Stimulated activated CD4-positive, alpha-beta T cell treated with anti-CD3 and anti-CD28 coated beads, Interleukin-15, amount 100 ng/mL, for 48 hours (primary cell): ENCODE measurements around the gene LIN7C.
"Not testable (repeated sequence)": the region's sequence is repeated elsewhere in the genome, so short reads cannot be mapped to it uniquely, and the experiment has no call there.

Source experiments
- DNase-seq, 2 donors: peaks; one replicate each; pipeline ENCODE4 v3.0.0-alpha.2; 2020; ENCODE audit warnings: low read depth in 2 of 2

Gene LIN7C, protein sequence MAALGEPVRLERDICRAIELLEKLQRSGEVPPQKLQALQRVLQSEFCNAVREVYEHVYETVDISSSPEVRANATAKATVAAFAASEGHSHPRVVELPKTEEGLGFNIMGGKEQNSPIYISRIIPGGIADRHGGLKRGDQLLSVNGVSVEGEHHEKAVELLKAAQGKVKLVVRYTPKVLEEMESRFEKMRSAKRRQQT

GRCh38 chr11:27506200-27507182 is at the start of gene LIN7C:
Gene LIN7C (minus strand): TSS chr11:27506769. CDS start chr11:27506752, 17 bp downstream.
- DNase-seq, result peak; percentile 93

- no peak for DNase-seq
Observed at GRCh38 chr11:27555264-27555663, 48.7 kb upstream of the LIN7C start.

GRCh38 chr11:27553186-27553585 is 46.6 kb upstream of the LIN7C start:
- no peak for DNase-seq

DNA sequence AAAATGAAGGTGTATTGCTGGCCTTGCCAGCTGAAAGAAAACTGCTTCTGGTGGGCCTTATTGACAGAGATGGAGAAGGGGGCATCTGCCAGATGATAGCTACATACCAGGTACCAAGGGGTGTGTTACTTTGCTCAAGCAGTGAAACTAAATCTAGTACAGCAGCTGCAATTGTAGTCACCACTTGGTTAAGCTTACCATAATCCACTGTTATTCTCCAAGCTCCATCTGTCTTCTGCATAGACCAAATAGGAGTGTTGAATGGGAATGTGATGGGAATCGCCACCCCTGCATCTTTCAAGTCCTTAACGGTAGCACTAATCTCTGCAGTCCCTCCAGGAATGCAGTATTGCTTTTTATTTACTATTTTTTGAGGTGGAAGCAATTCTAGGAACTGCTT is 45.8 kb upstream of the LIN7C start:
- DNase-seq, result no peak

DNA sequence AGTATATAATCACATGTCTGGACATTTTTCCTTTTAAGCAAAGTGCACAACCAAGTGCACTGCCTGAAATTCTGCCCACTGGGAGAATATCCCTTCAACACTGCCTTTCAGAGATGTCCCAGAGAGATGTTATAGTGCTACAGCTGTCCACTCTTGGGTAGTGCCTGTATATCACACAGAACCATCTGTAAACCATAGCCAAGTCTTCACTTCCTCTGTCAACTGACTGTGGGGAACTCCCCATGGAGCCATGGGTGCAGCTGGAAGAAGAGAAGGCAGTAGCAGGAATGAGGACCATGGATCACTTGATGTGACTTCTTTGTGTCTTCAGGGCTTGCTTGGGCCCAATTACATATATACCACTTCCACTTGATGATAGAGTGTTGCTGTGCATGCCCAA is 44.6 kb upstream of the LIN7C start:
- DNase-seq, result no peak

- no peak for DNase-seq
Observed at GRCh38 chr11:27545946-27546345, 39.4 kb upstream of the LIN7C start.

GRCh38 chr11:27545035-27545434 is 38.5 kb upstream of the LIN7C start:
- DNase-seq, result no peak

DNA sequence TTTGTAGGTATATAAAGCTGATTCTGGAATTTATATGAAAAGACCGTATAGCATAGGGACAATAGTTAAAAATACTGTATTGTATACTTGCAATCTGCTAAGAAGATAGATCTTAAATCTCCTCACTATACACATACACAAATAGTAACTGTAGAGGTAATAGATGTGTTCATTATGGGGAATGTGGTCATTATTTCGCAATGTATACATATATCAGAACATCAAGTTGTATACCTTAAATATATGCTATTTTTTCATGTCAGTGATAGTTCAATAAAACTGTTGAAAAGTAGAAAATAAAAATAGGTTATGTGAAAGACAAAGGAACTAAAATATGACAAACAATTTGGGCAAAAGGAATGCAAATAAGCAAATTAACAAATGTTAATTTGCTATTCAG is 35.2 kb upstream of the LIN7C start:
- no peak for DNase-seq

DNA sequence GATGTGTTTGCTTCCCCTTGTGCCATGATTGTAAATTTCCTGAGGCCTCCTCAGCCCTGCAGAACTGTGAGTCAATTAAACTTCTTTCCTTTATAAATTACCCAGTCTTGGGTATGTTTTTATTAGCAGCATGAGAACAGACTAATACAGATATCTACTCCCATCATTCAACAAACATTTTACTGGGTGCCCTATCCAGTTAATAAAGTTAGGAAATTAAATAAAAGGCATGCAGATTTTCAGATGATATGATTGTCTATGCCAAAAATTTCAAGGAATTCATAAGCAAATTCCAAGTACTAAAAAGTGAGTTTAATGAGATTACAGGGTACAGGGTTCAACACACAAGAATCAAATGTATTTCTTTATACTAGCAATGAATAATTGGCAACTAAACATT is 33.5 kb upstream of the LIN7C start:
- DNase-seq, result no peak

- no peak for DNase-seq
Observed at GRCh38 chr11:27535103-27535502, 28.5 kb upstream of the LIN7C start.

GRCh38 chr11:27532652-27533325 is 26.2 kb upstream of the LIN7C start:
- DNase-seq, result no peak

DNA sequence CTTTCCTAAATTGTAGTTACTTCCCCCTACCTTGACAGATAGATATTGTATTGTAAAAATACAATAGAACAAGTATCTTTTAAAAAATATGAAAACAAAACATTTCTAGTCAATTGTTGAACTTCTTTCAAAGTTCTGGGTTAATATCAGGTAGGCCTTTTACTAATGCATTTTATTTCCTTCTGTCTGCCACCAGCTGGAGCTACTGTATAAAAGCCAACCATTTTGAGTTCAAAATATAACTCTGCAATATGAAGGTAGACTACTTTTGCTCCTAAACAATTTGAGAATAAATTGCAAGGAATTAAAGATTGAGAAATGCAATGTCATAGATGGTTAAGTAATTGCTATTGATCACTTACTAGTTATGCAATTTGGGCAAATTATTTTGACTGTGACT is 22.1 kb upstream of the LIN7C start:
- no peak for DNase-seq

DNA sequence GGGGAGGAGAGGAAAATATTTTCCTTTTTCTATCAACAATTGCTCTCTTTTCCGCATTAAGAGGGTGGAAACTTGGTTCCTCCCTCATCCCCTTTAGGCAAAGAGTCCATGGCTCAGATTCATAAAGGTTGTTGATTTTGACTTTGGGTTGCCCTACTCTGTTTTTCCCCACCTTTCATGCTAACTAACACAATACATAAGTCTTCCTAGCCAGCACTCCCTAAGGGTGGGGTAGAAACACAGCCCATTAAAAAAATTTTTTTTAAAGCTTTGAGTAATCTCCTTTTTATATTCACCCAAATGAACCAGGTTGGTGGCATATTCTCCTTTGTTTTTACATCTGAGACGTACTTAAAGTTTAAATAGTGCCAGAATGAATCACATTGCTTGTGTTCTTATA is 20.0 kb upstream of the LIN7C start:
- no peak for DNase-seq

- DNase-seq, result no peak
Observed at GRCh38 chr11:27525824-27526516, 19.4 kb upstream of the LIN7C start.

DNA sequence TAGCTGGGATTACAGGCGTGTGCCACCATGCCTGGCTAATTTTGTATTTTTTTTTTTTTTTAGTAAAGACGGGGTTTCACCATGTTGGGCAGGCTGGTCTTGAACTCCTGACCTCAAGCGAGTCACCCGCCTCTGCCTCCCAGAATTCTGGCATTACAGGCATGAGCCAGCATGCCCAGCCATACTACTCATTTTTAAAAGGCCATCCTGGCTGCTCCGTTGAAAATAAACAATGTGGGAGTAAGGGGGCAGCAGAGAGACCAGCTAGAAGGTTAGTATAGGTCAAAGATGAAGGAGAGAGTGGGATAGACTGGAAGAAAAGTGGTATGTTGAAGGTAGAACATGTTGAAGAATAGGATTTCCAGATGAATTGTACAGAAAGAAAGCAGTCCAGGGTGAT is 17.6 kb upstream of the LIN7C start:
- no peak for DNase-seq

DNA sequence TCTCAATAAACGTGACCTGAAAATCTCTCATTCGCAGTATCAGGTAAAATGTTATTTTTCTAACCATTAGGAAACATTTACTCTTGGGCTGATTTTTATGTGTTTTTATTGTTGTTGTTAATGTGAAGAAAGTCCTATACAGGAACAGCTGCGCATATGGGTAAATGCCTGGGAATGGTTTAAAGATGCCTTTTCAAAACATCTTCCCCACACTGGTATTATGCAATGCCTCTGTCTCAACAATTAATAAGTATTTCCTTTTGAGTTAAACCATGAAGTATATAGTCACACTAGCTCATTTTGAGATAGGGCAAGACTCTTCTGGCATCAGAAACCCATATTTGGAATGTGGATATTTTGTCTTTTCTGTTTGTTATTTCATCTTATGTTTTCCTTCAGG is 13.7 kb upstream of the LIN7C start:
- DNase-seq, result no peak

DNA sequence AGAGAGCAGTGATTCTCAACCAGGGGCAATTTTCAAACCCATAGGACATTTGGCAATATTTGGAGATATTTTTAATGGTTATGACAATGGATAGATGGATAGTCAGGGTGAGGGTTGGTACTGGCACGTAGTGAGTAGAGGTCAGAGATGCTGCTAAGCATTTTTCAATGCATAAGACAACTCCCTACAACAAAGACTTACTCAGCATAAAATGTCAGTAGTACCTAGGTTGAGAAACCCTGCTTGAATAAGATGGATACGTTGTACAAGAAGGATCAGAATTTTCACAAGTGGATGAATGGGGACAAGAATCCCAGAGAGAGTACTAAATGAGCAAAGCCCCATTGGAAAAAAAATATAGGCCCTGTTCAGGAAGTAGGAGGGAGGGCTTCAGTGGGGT is 11.9 kb upstream of the LIN7C start:
- DNase-seq, result no peak

GRCh38 chr11:27517490-27517889 is 10.9 kb upstream of the LIN7C start:
- DNase-seq, result not testable (repeated sequence)

- DNase-seq, result no peak
Observed at GRCh38 chr11:27514558-27514957, 8.0 kb upstream of the LIN7C start.

DNA sequence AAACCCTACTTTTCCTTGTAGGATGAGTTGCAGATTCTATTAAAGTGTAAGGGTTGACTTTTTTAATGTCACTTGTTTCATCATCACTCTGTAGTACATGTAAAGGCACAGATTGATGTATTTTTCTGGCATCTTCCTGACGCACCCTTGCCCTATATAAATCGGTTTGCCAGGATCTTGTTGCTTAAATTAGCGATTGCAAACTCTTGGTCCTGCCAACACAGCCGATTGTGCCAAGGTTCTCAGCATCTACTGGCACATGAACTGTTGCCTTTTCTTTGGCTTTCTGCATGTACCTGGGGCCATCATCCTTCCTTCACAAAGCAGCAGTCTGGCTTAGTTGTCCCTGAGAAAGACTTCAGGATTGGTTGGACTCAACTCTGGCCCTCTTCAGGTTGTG is 7.5 kb upstream of the LIN7C start:
- DNase-seq, result no peak

DNA sequence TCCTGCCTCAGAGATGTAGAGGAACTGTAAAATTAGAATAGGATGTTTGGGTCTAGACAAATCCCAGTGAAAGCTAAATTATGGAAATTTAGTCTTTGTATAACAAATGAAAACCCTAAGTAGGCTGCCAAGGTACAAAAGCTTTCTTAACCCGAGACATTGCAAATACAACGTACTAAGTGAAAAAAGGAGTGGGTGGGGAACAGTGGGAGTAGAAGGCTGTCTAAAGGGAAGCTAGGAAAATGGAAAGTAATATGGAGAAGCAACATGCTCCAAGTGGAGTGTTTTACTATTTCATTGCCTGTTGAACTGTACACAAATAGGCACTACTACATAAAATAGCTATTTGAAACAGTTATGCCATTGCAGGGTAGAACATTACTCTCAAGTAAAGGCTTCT is 6.8 kb upstream of the LIN7C start:
- DNase-seq, result no peak

DNA sequence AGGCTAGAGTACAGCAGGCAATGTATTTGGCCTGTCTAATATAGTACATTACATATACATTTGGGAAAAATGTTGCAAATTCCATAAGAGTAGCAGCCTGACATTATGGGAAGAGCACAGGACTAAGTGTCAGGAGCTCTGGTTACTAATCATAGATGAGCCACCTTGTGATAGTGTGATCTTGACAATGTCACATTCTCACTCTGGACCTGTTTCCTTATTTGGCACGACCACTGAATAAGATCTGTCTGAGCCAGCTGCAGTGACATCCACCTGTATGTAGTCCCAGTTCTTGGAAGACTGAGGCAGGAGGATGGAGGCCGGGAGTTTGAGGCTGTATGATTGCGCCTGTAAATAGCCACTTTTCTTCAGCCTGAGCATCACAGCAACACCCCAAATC is 5.7 kb upstream of the LIN7C start:
- no peak for DNase-seq
